SK-N-SH (cell line): Measurements from ENCODE around the gene CHST1. TPM values are rescaled to one million over a fixed set of nuclear protein-coding genes. Genes with fewer than 3 reads are reported as not detected.

Source experiments
- CTCF ChIA-PET: fragments of 300-600, 350-600 bp; formaldehyde crosslinking; extraction: SDS; loops from one replicate; lab custom pipeline; 2021; lab: Yijun Ruan, JAX
- POLR2A ChIA-PET: fragments of 350-600 bp; sonication (Branson Sonifier 250); formaldehyde crosslinking; extraction: SDS; loops from one replicate; lab custom pipeline; 2020; ENCODE audit warnings: antibody characterized with exemption, inconsistent platforms; lab: Yijun Ruan, JAX
- DNase-seq: peaks from one replicate; pipeline ENCODE4 v3.0.0; 2012
- H2AFZ ChIP-seq: fragments of 200-600 bp; sonication (generic); 2 replicates; pipeline ENCODE4 v1.8.1; 2016; ENCODE audit warnings: antibody characterized with exemption, mild to moderate bottlenecking, low read depth
- H3F3A ChIP-seq: fragments of 200-600 bp; sonication (generic); replicated peaks from 2 replicates; pipeline ENCODE3; 2016; ENCODE audit warnings: antibody characterized with exemption, mild to moderate bottlenecking; ENCODE audit not compliant: insufficient read depth
- H3K27ac ChIP-seq, 2 experiments: fragments of 200-500 bp in 1 of 2; fragments of 200-600 bp in 1 of 2; sonication (Bioruptor generic) in 1 of 2; sonication (generic), shearing (Covaris generic) in 1 of 2; 2 replicates each; pipeline versions ENCODE4 v1.5.1 to v1.6.1; 2014 to 2016; ENCODE audit warnings: low read depth in 2 of 2, inconsistent platforms in 1 of 2, low read length in 1 of 2, mild to moderate bottlenecking in 1 of 2, mixed read lengths in 1 of 2
- H3K27me3 ChIP-seq: fragments of 200-600 bp; sonication (generic), shearing (Covaris generic); 2 replicates; pipeline ENCODE4 v1.6.1; 2016; ENCODE audit warnings: mixed run types; ENCODE audit not compliant: insufficient read depth
- H3K36me3 ChIP-seq, 2 experiments: fragments of 200-500 bp in 1 of 2; fragments of 200-600 bp in 1 of 2; sonication (Bioruptor generic) in 1 of 2; sonication (generic) in 1 of 2; replicated peaks in 1 of 2; 2 replicates each; pipeline versions ENCODE3 to v1.5.1; 2014 to 2016; ENCODE audit warnings: low read length in 1 of 2, mild to moderate bottlenecking in 1 of 2; ENCODE audit not compliant: insufficient read depth in 2 of 2, control insufficient read depth in 1 of 2
- H3K4me1 ChIP-seq, 2 experiments: fragments of 200-500 bp in 1 of 2; fragments of 200-600 bp in 1 of 2; sonication (Bioruptor generic) in 1 of 2; sonication (generic), shearing (Covaris generic) in 1 of 2; 2 replicates each; pipeline versions ENCODE4 v1.5.1 to v1.6.1; 2014 to 2016; ENCODE audit warnings: low read depth in 1 of 2, low read length in 1 of 2, mixed run types in 1 of 2; ENCODE audit not compliant: insufficient read depth in 2 of 2, control insufficient read depth in 1 of 2
- H3K4me2 ChIP-seq: fragments of 200-600 bp; sonication (generic), shearing (Covaris generic); 2 replicates; pipeline ENCODE4 v1.6.1; 2017; ENCODE audit warnings: mixed run types
- H3K4me3 ChIP-seq, 2 experiments: fragments of 200-500 bp in 1 of 2; fragments of 200-600 bp in 1 of 2; sonication (Bioruptor generic) in 1 of 2; sonication (generic), shearing (Covaris generic) in 1 of 2; 2 replicates each; pipeline versions ENCODE4 v1.5.1 to v1.8.1; 2014 to 2016; ENCODE audit warnings: low read depth in 2 of 2, inconsistent platforms in 1 of 2, low read length in 1 of 2, mild to moderate bottlenecking in 1 of 2, mixed read lengths in 1 of 2, moderate library complexity in 1 of 2
- H3K79me2 ChIP-seq: fragments of 200-600 bp; sonication (generic); 2 replicates; pipeline ENCODE4 v1.8.1; 2017; ENCODE audit warnings: mild to moderate bottlenecking; ENCODE audit not compliant: insufficient read depth
- H3K9ac ChIP-seq: fragments of 200-600 bp; sonication (generic); 2 replicates; pipeline ENCODE4 v1.6.1; 2017; ENCODE audit warnings: mixed run types
- H3K9me2 ChIP-seq: fragments of 200-600 bp; sonication (generic); 2 replicates; pipeline ENCODE4 v1.6.1; 2017; ENCODE audit warnings: mixed run types
- H3K9me3 ChIP-seq: fragments of 200-600 bp; sonication (generic); 2 replicates; pipeline ENCODE4 v1.6.1; 2017; ENCODE audit warnings: mixed run types, mild to moderate bottlenecking, moderate library complexity
- H4K20me1 ChIP-seq: fragments of 200-600 bp; sonication (generic); 2 replicates; pipeline ENCODE4 v1.6.1; 2017; ENCODE audit warnings: mild to moderate bottlenecking, mixed run types; ENCODE audit not compliant: insufficient read depth
- CHD2 ChIP-seq: fragments of 150-350 bp; IDR thresholded peaks from 2 replicates; pipeline ENCODE4 v1.6.1; 2018; ENCODE audit warnings: low read length; ENCODE audit not compliant: partially characterized antibody
- ELF1 ChIP-seq: IDR thresholded peaks from 2 replicates; pipeline ENCODE4 v1.4.0; 2012
- EP300 ChIP-seq, 2 experiments: IDR thresholded peaks; 2 replicates each; pipeline versions ENCODE4 v1.4.0 to v1.6.1; 2012; ENCODE audit warnings: borderline replicate concordance in 1 of 2, low read depth in 1 of 2, low read length in 1 of 2
- EZH2phosphoT487 ChIP-seq: fragments of 200-600 bp; sonication (generic); IDR thresholded peaks from 2 replicates; pipeline ENCODE4 v1.6.1; 2017; ENCODE audit warnings: low read depth, mixed run types, mild to moderate bottlenecking, antibody characterized with exemption, moderate library complexity, borderline replicate concordance
- FOSL2 ChIP-seq: IDR thresholded peaks from 2 replicates; pipeline ENCODE4 v1.4.0; 2012; ENCODE audit warnings: low read depth, mild to moderate bottlenecking, moderate library complexity, borderline replicate concordance
- FOXJ3 ChIP-seq: sonication (generic); formaldehyde crosslinking; IDR thresholded peaks from 2 replicates; pipeline ENCODE4 v1.5.1; 2020; ENCODE audit warnings: mild to moderate bottlenecking, missing genetic modification reagents
- FOXM1 ChIP-seq: IDR thresholded peaks from 2 replicates; pipeline ENCODE4 v1.4.0; 2012; ENCODE audit warnings: low read depth, mild to moderate bottlenecking
- POLR2AphosphoS5 ChIP-seq: IDR thresholded peaks from 2 replicates; pipeline ENCODE4 v1.6.1; 2012; ENCODE audit warnings: low read depth, low read length
- RAD21 ChIP-seq: IDR thresholded peaks from 2 replicates; pipeline ENCODE4 v1.6.1; 2012; ENCODE audit warnings: mild to moderate bottlenecking, low read length
- RCOR1 ChIP-seq: fragments of 150-350 bp; IDR thresholded peaks from 2 replicates; pipeline ENCODE4 v1.6.1; 2017; ENCODE audit warnings: antibody characterized with exemption, low read length
- RXRA ChIP-seq: IDR thresholded peaks from 2 replicates; pipeline ENCODE4 v1.4.0; 2012; ENCODE audit warnings: low read depth, mild to moderate bottlenecking, borderline replicate concordance
- SIN3A ChIP-seq: IDR thresholded peaks from 2 replicates; pipeline ENCODE4 v1.6.1; 2012; ENCODE audit warnings: low read depth, mild to moderate bottlenecking, low read length, moderate library complexity, borderline replicate concordance
- TAF1 ChIP-seq: IDR thresholded peaks from 2 replicates; pipeline ENCODE4 v1.6.1; 2012; ENCODE audit warnings: low read depth, mild to moderate bottlenecking, low read length, moderate library complexity, borderline replicate concordance
- TCF12 ChIP-seq: IDR thresholded peaks from 2 replicates; pipeline ENCODE4 v1.4.0; 2012
- TEAD4 ChIP-seq: IDR thresholded peaks from 2 replicates; pipeline ENCODE4 v1.4.0; 2012; ENCODE audit warnings: mild to moderate bottlenecking, borderline replicate concordance; ENCODE audit not compliant: insufficient read depth
- YY1 ChIP-seq: IDR thresholded peaks from 2 replicates; pipeline ENCODE4 v1.4.0; 2012; ENCODE audit warnings: low read depth, mild to moderate bottlenecking
- WGBS: methylation state at CpG from one replicate; pipeline ENCODE4 v1.1.6; 2017; ENCODE audit warnings: low lambda C conversion rate; 5-methylcytosine and 5-hydroxymethylcytosine counted together
- polyA plus RNA-seq, 3 experiments: library from polyadenylated mRNA; depleted of rRNA; stranded (reverse); fragments of >200 nt; gene quantifications; 2 replicates each; pipeline ENCODE4 v1.2.3, GENCODE V29; 2012
- TF ChIP-seq, protein P1 (sequence below): IDR thresholded peaks from 2 replicates; pipeline ENCODE4 v1.4.0; 2012; ENCODE audit warnings: low read depth, borderline replicate concordance
- TF ChIP-seq, protein P2 (sequence below): IDR thresholded peaks from 2 replicates; pipeline ENCODE4 v1.4.0; 2012; ENCODE audit warnings: low read depth
- TF ChIP-seq, protein P3 (sequence below): IDR thresholded peaks from 2 replicates; pipeline ENCODE4; 2012
- TF ChIP-seq, protein P4 (sequence below): fragments of 150-350 bp; IDR thresholded peaks from 2 replicates; pipeline ENCODE4 v1.6.1; 2017; ENCODE audit warnings: antibody characterized with exemption, low read length, low read depth, borderline replicate concordance

Gene CHST1
- polyA plus RNA-seq, 1 of the 3 experiments (the other 2 are of a cell fraction) = 4.9 TPM

DNA sequence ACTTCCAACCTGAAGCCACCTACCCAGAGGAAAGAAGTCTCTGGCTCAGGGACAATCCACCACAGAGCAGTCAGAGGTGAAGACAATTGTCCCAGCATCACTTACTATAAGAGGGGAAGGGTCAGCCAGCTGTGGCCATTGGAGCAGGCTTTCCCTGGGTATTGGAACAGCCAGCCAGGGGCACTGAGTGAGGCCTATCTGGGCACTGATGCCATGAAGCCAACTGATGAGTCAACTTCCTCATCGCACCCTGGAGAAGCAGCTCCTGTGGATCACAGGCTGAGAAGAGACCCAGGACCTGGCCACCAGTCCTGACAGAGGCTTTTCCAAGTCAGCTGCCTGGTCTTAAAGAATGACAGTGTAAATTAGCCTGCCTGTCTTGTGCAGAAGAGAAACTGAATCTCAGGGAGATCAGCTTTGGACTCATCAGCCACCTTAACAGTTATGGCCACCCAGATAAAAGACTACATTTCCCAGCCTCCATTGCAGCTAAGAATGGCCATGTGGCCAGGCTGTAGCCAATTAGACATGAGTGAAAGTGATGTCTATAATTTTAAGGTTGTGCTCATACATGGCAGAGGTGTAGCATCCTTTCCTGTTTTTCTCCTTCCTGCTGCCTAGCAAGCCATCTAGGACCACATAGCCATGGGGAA is 19.0 kb downstream of the CHST1 start:
- ChIA-PET CTCF (interaction anchor here (0.7 to 3.6 kb wide), 4 partner anchors 9 to 275 kb away, joined by 4 to 35 read pairs (median 14); no protein-coding TSS in a partner anchor), POLR2A (no interaction called here)
- H3K27me3 ChIP-seq = no peaks in the 10 kb centered on the region; the same call in 1 of the 2 replicates
- DNase-seq = peak; percentile 51
- no peaks in the 10 kb centered on the region for H3K9me3 ChIP-seq
- H3F3A ChIP-seq = no peaks in the 10 kb centered on the region
- no peaks in the 10 kb centered on the region for H3K9me2 ChIP-seq
- TF ChIP-seq TAF1 (no peak), TEAD4 (no peak), FOSL2 (no peak), EZH2phosphoT487 (no peak), FOXM1 (no peak), CHD2 (no peak), EP300 (IDR thresholded peaks at IDR 0.05; ENCODE audit: borderline replicate concordance in 1 of 2, low read depth in 1 of 2, low read length in 1 of 2) (no peak), RCOR1 (no peak), POLR2AphosphoS5 (no peak), RAD21 (no peak), FOXJ3 (no peak), RXRA (no peak), ELF1 (no peak), SIN3A (no peak), YY1 (peak; percentile 89), TCF12 (no peak)
- TF ChIP-seq, protein P1, sequence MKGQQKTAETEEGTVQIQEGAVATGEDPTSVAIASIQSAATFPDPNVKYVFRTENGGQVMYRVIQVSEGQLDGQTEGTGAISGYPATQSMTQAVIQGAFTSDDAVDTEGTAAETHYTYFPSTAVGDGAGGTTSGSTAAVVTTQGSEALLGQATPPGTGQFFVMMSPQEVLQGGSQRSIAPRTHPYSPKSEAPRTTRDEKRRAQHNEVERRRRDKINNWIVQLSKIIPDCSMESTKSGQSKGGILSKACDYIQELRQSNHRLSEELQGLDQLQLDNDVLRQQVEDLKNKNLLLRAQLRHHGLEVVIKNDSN = peak; percentile 96
- TF ChIP-seq, protein P2, sequence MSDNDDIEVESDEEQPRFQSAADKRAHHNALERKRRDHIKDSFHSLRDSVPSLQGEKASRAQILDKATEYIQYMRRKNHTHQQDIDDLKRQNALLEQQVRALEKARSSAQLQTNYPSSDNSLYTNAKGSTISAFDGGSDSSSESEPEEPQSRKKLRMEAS = no peak
- TF ChIP-seq, protein P3, sequence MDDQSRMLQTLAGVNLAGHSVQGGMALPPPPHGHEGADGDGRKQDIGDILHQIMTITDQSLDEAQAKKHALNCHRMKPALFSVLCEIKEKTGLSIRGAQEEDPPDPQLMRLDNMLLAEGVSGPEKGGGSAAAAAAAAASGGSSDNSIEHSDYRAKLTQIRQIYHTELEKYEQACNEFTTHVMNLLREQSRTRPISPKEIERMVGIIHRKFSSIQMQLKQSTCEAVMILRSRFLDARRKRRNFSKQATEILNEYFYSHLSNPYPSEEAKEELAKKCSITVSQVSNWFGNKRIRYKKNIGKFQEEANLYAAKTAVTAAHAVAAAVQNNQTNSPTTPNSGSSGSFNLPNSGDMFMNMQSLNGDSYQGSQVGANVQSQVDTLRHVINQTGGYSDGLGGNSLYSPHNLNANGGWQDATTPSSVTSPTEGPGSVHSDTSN = no peak
- TF ChIP-seq, protein P4, sequence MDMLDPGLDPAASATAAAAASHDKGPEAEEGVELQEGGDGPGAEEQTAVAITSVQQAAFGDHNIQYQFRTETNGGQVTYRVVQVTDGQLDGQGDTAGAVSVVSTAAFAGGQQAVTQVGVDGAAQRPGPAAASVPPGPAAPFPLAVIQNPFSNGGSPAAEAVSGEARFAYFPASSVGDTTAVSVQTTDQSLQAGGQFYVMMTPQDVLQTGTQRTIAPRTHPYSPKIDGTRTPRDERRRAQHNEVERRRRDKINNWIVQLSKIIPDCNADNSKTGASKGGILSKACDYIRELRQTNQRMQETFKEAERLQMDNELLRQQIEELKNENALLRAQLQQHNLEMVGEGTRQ = peak; percentile 55; the same call in 1 of the 2 replicates
- no peaks in the 10 kb centered on the region for H4K20me1 ChIP-seq
- H3K4me1 ChIP-seq = no peaks in the 10 kb centered on the region
- no peak overlapping the region for H3K4me2 ChIP-seq
- H3K9ac ChIP-seq = no peak overlapping the region
- no peak overlapping the region for H3K27ac ChIP-seq
- no peaks in the 10 kb centered on the region for H3K36me3 ChIP-seq
- no CpG with 5 or more reads among the region's 1 CpG for WGBS
- no peak overlapping the region for H3K4me3 ChIP-seq
- no peaks in the 10 kb centered on the region for H3K79me2 ChIP-seq
- peak overlapping the region; percentile 49; the same call in 1 of the 2 replicates for H2AFZ ChIP-seq
